HG03280 (cell line): ENCODE results near the gene LRRC45.

ENCODE experiments used
- ATAC-seq: cut with Tn5 transposase; IDR thresholded peaks from one replicate; pipeline ENCODE4 v1.9.1; 2021; ENCODE audit warnings: mild to moderate bottlenecking, moderate library complexity; ENCODE audit not compliant: unreplicated experiment

Gene LRRC45

DNA sequence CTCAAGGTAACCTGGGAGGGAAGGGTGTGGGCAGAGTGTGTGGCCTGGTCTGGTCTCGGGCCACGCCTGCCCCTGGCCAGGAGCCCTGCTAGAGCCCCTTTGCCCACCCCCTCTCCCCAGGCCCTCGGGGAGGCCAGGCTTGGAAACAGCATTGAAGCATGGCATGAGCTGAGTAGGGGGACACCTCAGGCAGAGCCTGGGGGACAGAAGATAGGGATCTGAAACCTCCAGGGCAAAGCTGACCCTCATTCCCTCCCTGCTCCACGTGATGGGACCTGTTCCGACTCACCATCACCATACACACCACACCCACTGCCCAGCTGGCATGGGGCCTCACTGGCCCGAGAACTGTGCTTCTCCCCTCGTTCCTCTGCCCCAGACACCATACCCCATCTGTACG lies 26.0 kb downstream of the LRRC45 start:
- no peak for ATAC-seq

DNA sequence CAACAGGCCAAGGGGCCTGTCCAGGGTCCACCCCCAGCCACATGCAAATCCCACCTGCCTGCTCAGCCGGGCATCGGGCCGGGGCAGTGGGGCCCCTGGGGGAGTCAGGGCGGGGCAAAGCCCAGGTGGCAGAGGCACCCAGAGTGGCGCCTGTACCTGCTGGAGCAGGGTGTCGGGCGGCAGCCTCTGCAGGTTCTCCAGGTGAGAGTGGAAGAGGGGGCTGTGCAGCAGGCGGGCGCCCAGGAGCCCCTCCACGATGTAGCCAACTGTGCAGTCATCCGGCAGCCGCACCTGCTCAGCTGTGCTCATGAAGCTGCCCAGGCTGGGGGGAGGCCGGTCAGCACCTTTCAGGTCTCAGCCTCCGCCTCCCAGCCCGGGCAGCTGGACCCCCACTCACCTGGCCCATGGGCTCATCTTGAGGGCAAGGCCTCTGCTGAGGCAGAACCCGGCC lies 26.4 kb downstream of the LRRC45 start:
- ATAC-seq: no peak

DNA sequence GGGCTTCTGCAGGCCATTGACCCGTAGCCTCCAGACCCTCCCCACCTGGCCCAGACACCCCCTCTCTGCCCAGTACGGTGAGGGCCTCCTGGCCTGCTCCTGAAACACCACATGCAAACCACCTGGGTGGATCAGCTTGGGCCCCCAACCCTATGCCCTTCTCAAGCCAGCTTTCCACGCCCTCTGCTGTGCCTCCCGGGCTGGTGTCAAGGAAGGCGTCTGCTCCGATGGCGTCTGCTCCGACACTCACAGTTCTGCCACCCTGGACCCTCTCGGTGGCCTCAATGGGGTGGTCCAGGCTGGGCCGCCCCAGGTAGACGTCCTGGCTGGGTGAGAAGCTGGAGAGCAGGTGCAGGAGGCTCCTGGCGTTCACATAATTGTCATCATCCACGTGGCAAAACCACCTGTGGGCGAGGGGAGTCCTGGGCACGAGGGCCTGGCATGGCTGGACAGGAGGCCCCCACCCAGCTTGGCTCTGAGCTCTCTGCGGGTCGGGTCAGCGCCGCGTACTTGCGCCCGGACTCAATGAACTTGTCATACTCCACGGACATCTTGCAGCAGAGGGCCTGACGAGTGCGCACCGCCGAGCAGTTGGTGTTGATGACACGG lies 27.2 kb downstream of the LRRC45 start:
- no peak for ATAC-seq

DNA sequence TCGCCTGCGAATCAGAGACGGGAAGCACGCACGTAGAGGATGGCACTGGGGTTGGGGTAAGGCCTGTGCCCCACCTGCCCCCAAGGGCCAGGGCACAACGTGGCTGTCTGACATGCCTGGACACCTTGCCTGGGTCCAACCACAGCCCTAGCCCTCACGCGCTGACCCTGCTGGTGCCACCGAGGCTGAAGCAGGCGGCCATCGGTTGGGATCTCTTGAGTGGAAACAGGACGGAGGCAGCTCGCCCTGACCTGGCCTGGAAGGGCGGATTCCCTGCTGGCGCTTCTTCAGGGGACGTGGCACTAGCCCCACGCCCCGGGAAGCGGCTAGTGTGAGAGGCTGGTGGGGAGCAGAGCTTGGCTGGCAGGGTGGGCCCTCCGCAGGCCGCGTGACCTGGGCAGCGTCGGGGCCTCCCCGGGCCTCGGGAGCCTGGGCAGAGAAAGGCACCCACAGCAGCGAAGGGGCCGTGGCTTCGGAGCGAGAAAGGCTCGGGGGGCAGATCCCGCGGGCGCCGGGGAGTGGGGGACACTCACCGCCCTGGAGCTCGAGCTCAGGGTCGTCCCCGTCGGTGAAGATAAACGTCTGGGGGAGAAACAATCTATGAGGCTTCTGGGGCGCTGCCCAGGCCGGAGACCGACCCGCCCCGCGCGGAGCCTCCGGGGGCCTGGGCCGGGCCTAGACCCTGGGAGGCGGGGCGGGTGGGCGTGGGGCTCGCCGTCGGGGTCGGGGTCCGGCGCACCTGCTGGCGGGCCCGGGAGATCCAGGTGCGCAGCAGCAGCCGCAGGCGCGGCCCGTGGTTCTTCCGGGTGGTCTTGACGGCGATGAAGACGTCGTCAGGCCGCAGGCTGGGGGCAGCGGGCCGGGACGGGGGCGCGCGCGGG lies 27.9 kb downstream of the LRRC45 start:
- ATAC-seq: no peak

DNA sequence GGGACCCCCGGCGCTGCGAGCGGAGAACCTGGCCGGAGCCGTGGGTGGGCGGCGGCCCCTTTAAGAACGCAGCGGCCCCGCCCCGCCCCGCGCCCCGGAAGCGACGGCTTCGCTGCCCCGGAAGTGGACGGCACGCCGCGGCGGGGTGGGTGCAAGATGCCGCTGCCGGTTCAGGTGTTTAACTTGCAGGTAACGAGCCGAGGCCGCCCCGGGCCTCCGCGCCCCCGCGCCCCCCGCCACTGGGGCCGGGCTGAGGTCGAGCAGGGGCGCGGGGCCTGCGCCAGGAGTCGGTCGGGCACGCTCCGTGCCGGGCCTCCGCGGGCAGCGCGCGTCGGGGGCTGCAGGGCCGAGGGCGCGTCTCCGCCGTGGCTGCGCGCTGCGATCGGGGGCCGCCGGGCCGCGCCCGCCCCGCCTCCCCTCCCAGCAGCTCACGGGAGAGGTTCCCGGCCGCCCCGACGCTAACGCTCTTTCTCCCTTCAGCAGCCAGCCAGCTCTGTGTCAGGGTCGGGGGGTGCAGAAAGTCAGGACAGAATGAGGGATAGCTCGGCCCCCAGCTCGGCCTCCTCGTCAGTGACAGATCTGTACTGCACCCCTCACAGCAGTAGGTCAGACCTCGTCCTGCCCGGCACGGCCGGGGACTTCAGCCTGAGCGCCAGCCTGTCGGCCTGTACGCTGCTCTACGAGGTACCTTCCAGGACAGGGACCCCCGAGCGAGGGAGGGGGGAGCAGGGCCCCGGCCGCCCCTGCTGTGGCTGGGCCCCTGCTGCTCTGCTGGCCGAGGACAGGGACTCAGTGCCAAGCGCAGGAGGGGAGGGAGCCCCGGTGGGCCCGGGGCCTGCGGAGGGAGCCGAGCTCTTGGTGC lies 28.9 kb downstream of the LRRC45 start, which contains the start of the genes GPS1 and RFNG:
TSS of gene GPS1 (plus strand) at position 123 of the 862 bp plus-strand sequence. CDS start at position 157, 34 bp downstream.
TSS of gene RFNG (minus strand) at position 36 of the 862 bp plus-strand sequence. CDS start 45 bp downstream, outside the sequence.
- ATAC-seq: peak; percentile 65

DNA sequence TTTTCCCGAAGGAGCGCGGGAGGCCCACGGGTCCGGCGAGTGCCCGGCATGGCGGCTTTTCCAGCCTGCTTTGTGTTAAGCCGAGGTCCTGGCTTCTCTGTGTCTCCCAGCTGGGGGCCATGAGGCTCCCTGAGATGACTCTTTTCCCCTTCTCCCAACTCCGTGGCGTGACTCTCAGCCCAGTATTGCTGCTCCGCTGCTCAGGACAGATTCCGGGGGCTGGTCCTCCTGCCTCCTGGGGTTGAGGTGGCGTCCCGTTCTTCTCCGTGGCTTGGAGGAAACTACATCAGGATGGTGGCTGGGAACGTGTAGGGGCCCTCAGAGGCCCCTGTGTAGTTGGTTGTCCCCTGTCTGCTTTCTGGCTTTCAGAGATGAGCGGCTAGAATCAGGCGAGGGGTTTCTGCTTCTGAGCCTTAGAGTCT lies 29.5 kb downstream of the LRRC45 start:
- no peak for ATAC-seq

DNA sequence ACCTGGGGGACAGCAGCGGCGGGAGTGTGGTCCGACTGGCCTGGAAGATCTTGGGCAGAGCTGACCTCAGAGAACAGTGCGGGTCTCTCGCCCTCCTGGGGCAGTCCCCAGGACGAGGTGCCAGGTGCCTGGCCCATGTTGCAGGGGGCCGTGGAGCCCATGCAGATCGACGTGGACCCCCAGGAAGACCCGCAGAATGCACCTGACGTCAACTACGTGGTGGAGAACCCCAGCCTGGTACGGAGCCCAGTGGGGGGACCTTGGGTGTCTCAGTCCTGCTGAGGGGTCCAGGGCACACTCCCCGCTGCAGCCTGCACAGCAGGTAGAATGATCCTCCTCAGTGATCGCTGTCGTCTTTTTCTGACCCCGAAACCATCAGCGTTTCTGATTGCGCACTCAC lies 30.0 kb downstream of the LRRC45 start:
- ATAC-seq: no peak

DNA sequence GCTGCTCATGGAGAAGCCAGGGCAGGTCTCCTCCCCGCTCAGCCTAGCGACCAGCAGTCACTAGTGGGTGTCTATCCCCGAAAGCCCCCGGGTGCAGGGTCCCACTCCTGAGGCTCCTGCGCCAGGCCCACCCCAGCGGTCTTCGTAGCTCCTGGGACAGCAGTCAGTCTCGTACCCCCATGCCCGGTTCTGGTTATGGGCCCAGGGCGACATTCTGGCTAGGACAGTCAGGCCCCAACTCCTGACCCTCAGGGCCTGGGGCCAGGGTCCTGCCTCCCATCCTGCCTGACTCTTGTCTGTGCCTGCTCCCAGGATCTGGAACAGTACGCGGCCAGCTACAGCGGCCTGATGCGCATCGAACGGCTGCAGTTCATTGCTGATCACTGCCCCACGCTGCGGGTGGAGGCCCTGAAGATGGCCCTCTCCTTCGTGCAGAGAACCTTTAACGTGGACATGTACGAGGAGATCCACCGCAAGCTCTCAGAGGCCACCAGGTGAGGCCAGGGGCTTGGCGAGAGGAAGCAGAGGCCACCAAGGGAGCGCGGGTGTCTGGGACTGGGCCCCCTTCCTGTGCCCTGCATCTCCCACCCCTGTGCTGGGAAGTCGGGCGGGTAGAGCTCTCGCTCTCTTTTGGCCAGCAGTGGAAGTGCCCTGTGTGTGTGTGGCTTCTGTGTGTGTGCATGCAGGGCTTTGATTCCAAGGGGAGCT lies 30.6 kb downstream of the LRRC45 start:
- no peak for ATAC-seq

DNA sequence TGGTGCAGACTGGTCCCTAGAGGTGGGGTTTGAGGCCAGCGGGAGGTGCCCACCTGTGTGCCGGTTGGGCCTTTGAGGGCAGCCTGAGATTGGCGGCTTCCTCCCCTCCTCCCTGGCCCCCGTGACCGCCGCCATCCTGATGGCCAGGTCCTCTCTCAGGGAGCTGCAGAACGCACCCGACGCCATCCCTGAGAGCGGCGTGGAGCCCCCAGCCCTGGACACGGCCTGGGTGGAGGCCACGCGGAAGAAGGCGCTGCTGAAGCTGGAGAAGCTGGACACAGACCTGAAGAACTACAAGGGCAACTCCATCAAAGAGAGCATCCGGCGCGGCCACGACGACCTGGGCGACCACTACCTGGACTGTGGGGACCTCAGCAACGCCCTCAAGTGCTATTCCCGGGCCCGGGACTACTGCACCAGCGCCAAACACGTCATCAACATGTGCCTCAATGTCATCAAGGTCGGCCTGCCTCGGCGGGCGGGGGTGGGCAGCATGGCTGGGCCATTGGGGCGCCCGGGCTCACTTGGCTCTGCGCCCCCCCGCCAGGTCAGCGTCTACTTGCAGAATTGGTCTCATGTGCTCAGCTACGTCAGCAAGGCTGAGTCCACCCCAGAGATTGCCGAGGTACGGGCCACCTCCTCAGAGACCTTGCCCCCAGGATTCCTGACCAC lies 31.4 kb downstream of the LRRC45 start:
- ATAC-seq: no peak

DNA sequence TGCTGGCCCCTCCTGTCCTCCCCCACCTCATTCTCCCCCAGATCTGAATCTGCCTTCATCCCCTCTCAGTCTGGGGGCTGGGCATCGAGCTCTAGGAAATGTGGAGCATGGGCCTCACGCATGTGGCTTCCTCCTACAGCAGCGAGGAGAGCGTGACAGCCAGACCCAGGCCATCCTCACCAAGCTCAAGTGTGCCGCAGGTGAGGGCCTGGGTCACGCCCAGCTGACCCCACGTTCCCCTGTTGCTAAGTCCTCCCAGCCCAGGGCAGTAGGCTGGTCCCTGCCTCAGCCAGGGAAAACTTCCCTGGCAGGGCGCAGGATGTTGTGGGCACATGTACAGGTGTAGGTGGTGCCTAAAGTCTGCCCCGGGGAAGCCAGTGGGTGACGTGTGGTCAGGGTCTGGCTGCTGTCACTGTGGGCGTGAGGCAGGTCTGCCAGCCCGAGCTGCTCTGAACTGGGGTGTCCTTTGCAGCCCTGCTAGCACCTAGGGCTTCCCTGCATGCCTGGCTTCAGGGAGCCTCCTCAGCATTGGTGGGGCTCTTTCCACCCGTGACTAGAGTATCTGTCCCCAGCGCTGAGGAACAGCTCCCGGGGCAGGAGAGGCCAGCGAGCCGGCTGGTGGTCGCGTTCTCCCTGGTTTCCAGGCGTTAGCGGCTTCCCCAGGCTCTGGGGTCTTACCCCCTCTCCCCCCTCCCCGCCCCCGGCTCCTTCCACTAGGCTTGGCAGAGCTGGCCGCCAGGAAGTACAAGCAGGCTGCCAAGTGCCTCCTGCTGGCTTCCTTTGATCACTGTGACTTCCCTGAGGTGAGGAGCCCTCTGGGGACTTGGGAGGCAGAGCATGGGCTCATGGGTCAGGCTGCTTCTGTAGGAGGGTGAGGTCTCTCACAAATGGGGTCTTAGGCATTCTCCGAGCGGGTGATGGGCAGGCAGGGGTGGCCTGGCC lies 32.2 kb downstream of the LRRC45 start:
- no peak for ATAC-seq

DNA sequence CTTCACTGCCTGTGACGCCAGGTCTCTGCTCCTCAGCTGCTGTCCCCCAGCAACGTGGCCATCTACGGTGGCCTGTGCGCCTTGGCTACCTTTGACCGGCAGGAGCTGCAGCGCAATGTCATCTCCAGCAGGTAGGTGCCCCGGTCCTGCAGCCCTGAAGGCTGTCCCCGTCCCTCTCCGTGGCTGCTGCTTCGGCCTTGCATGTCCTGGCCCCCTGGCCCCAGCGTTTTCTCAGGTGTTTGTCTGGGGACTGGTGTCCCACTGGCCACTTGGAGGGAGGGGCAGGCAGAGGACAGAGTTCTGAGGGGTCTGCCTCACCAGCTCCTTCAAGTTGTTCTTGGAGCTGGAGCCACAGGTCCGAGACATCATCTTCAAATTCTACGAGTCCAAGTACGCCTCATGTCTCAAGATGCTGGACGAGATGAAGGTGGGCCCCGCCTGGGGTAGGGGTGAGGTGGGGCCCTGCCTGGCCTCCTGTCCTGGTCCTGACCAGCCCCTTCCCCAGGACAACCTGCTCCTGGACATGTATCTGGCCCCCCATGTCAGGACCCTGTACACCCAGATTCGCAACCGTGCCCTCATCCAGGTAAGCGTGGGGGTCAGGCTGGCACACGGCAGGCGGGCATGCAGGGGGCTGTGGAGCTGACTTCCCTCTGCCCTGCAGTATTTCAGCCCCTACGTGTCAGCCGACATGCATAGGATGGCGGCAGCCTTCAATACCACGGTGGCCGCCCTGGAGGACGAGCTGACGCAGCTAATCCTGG lies 33.0 kb downstream of the LRRC45 start:
- no peak for ATAC-seq

DNA sequence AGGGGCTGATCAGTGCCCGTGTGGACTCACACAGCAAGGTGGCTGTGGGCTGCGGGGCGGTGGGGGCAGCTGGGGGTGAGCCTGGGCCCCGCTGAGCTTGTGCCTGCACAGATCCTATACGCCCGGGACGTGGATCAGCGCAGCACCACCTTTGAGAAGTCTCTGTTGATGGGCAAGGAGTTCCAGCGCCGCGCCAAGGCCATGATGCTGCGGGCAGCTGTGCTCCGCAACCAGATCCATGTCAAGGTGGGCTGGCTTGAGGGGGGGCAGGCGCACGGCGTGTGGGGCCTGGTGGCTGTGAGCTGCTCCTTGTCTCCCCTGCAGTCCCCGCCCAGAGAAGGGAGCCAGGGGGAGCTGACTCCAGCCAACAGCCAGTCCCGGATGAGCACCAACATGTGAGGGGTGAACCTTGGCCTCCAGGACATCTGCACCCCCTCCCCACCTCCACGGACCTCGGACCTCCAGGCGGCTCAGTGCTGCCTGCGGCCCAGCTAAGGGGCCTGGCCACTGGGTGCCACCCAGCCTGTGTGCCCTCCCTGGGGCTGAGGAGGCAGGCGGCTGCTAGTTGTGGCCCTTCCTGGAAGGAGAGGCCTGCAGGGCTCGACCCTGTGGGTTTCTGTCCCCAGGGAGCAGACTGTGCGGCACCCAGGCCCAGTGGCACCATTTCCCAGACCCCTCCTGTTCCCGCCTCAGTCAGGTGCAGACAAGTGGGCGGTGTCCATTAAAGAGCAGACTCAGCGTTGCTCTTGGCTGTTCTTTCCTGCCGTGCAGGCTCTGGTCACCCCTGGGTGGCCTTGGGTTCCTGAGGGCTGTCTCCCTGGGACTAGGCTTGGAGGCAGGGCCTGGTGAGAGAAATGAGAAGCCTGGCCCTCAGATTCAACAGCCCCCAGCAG lies 33.9 kb downstream of the LRRC45 start:
- ATAC-seq: no peak

DNA sequence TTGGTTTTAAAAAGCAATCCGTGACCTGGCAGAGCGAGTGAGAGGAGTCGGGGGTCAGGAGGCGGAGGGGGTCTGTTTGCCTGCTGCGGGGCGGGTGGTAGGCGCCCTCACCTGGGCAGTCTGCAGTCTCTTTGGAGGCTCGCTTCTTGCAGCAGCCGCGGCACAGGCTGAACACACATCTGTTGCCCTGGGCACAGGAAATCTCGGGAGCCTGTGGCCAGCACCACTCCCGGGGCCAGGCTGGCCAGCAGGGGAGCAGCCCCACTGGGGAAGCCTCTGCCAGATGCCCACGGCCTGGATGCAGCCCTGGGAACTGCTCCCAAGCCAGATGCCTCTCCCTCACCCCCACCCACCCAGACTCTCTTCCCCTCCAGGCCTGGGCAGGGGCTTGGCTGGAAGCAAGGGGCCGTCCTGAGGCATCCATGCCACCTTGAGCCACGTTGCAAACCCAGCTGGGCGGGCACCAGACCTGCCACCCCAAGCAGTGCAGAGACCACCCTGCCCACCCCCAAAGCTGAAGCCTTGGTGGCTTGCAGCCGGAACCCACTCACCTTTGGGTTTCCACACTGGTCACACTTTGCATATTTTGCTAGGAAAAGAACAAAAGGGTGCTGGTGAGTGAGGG lies 35.2 kb downstream of the LRRC45 start:
- no peak for ATAC-seq

DNA sequence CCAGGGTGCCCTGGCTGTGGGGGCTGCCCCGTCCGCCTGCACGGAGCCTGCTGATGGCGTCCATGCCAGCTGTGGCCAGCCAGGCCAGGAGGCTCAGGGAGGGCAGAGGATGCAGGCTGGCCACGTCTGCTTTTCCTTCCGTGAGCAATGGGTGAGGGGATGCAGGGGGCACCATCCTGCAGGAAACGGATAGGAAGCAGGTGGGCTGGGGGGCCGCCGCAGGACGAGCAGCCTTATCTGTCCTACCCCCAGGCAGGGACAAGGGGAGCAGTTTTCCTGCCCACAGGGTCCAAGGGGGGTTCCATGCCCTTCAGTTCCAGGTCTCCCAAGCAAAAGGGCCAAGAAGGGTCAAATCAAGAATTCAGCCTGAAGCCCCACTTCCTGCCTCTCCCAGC lies 35.7 kb downstream of the LRRC45 start:
- ATAC-seq: no peak

DNA sequence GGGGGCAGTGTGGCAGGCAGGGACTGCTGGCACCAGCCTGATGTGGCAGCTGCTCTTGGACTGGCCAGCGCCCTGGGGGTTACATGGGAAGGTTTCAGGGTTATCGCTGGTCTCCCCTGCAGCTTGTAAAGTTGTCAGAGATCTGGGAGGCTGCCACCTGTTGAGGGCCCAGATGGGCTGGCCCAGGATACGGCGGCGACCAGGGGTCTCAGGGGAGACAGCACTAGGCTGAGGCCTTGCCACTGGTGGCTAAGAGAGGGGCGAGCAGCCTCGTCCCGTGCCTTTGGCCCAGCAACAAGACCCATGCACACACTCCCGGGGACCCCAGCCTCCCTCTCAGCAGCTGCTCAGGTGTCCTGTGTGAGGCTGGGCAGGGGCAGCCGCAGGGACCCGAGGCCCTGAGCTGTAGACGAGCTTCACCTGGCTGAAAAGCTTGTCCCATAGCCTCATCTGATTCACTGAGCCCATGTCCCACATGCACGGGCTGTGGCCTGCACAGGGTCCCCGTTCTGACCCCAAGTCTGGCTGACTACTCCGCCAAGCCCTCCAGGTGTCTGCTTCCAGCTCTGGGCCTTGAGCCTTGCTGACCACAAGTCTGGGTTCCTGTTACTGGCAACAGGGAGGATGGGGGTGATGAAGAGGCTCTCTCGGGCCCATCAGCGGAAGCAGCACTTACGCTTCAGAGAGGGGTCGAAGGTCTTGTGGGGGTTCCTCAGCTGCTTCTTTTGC lies 36.3 kb downstream of the LRRC45 start:
- no peak for ATAC-seq

DNA sequence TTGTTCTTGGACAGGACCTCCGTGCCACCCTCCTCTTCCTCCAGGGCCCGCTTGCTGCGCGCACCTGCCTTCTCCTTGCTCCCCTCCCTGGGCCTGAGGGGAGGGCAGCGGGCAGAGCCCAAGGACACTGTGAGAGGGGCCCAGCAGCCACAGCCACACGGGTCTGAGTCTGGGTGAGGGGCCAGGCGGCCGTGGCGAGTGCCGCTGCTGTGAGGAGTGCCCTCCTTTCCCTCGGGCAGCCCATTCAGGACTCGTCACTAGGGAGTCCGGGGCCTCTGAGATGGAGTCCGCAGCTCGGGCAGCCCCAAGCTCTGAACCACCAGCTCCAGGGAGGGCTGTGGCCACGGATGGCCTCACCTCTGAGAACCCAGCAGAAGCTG lies 36.9 kb downstream of the LRRC45 start:
- ATAC-seq: no peak
